Natural killer cell (primary cell): ENCODE results near the gene QTRT2. TPM values are rescaled to one million over a fixed set of nuclear protein-coding genes. Genes with fewer than 3 reads are reported as not detected.

Experiments
- ATAC-seq, 3 donors: fragments of 150-1000 bp in 2 of 3; fragments of 200-7000 bp in 1 of 3; cut with Tn5 transposase; 1 replicate in 1 of 3; 2 replicates in 2 of 3; pipeline ENCODE4 v1.10.0; 2021; ENCODE audit warnings: mild to moderate bottlenecking in 2 of 3, moderate library complexity in 2 of 3
- DNase-seq, 2 donors: peaks; one replicate each; pipeline versions ENCODE4 v3.0.0 to v3.0.0-alpha.2; 2013 to 2021; ENCODE audit warnings: mixed read lengths in 1 of 2
- H3K27ac ChIP-seq: one replicate; pipeline ENCODE4 v1.5.1; 2013; ENCODE audit warnings: mild to moderate bottlenecking, low read length
- H3K27me3 ChIP-seq: one replicate; pipeline ENCODE4 v1.6.1; 2013; ENCODE audit warnings: low read length; ENCODE audit not compliant: control insufficient read depth, insufficient read depth
- H3K36me3 ChIP-seq: one replicate; pipeline ENCODE4 v1.6.1; 2013; ENCODE audit warnings: low read length; ENCODE audit not compliant: control insufficient read depth, insufficient read depth
- H3K4me1 ChIP-seq: one replicate; pipeline ENCODE4 v1.6.1; 2013; ENCODE audit warnings: low read length; ENCODE audit not compliant: control insufficient read depth, insufficient read depth
- H3K4me3 ChIP-seq: one replicate; pipeline ENCODE4 v1.5.1; 2013; ENCODE audit warnings: low read length
- H3K9me3 ChIP-seq: one replicate; pipeline ENCODE4 v1.6.1; 2013; ENCODE audit warnings: low read length; ENCODE audit not compliant: control insufficient read depth, insufficient read depth
- H3K27ac Mint-ChIP-seq, 2 donors: one replicate each; pipeline ENCODE4 v1.8.0; 2022; ENCODE audit warnings: mild to moderate bottlenecking in 2 of 2, mixed read lengths in 2 of 2, moderate library complexity in 1 of 2
- H3K27me3 Mint-ChIP-seq, 2 donors: one replicate each; pipeline ENCODE4 v1.8.0; 2022; ENCODE audit warnings: low read depth in 2 of 2, mixed read lengths in 2 of 2
- H3K36me3 Mint-ChIP-seq: one replicate; pipeline ENCODE4 v1.8.0; 2022; ENCODE audit warnings: mixed read lengths
- H3K4me1 Mint-ChIP-seq, 2 donors: one replicate each; pipeline ENCODE4 v1.8.0; 2022; ENCODE audit warnings: mixed read lengths in 2 of 2
- H3K4me3 Mint-ChIP-seq: one replicate; pipeline ENCODE4 v1.8.0; 2022; ENCODE audit warnings: mild to moderate bottlenecking, moderate library complexity, mixed read lengths
- H3K9me3 Mint-ChIP-seq, 2 donors: one replicate each; pipeline ENCODE4 v1.8.0; 2022; ENCODE audit warnings: mixed read lengths in 2 of 2
- WGBS: methylation state at CpG from one replicate; pipeline ENCODE4 v1.1.7; 2013; ENCODE audit warnings: missing lambda C conversion rate; ENCODE audit not compliant: insufficient coverage; 5-methylcytosine and 5-hydroxymethylcytosine counted together
- intact Hi-C: fragments of 100-400 bp; cut with micrococcal nuclease; formaldehyde crosslinking; loops from one replicate; pipeline ENCODE4 v1.14.2; 2022
- total RNA-seq, 4 donors: library from RNA; stranded (reverse); fragments of 120-200 nt in 1 of 4; gene quantifications; one replicate each; pipeline versions ENCODE4 v1.2.3 to v1.2.4, GENCODE V29; 2013 to 2022
- TF ChIP-seq, protein P1 (sequence below): fragments of 200-600 bp; IDR thresholded peaks from one replicate; pipeline ENCODE4 v1.8.0; 2022; ENCODE audit warnings: antibody characterized with exemption

Gene QTRT2
- total RNA-seq, 3 donors from 2014 or later (not counting 1 experiment from before 2014, with no cell fraction given) = 30.1 to 33.4 (median 30.5) TPM

DNA sequence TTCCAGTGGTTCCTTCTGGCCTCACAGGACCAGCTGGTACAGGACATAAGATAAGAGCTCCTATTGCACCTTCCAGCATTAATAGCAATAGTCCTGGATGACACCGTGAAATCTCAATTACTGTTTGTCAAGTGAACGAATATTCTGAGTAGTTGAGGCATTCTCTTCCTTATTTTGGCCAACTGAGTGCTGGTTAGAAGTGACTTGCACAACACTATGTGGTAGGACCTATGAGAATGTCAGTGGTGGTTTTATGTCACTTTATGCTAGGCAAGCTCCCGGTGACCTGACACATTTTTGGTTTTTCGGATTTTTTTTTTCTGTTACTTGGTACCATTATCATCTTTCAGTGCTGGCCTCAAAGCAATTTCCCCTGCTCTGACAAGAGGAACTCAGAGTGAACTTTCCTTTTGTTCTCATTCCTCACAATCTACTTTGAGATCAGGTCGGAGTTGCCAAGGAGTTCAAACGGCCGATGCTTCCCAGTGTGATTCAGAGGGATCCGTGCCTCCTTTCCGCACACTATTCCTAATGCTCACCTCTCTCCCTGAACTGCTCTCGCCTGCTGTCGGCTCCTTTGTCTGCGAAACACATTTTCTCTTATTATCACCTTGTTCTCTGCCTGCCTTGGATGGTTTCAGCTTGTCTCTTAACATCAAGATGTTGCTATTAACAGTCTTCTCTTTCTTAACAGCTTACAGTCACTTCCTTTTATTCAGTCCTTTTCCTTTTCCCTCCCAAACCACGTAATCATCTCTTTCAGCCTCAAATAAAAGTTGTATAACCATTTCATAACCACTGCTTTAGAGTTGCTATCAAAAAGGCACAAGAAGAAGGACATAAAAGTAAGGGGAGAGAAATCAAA, 35.8 kb downstream of the QTRT2 start:
- H3K36me3 Mint-ChIP-seq = no peaks in the 10 kb centered on the region
- no peak overlapping the region for H3K4me3 Mint-ChIP-seq
- no peaks in the 10 kb centered on the region for H3K27me3 ChIP-seq
- DNase-seq (no peak), ATAC-seq (peak in 1 of 3 donors; percentile 27)
- H3K4me1 ChIP-seq = no peaks in the 10 kb centered on the region
- H3K4me1 Mint-ChIP-seq = peaks cover 0 to 5% of the 10 kb centered on the region in 2 donors
- H3K27ac ChIP-seq = no peak overlapping the region
- H3K9me3 ChIP-seq = no peaks in the 10 kb centered on the region
- peaks cover 7 to 21% of the 10 kb centered on the region in 2 donors for H3K27me3 Mint-ChIP-seq
- no peak overlapping the region for H3K4me3 ChIP-seq
- TF ChIP-seq, protein P1, sequence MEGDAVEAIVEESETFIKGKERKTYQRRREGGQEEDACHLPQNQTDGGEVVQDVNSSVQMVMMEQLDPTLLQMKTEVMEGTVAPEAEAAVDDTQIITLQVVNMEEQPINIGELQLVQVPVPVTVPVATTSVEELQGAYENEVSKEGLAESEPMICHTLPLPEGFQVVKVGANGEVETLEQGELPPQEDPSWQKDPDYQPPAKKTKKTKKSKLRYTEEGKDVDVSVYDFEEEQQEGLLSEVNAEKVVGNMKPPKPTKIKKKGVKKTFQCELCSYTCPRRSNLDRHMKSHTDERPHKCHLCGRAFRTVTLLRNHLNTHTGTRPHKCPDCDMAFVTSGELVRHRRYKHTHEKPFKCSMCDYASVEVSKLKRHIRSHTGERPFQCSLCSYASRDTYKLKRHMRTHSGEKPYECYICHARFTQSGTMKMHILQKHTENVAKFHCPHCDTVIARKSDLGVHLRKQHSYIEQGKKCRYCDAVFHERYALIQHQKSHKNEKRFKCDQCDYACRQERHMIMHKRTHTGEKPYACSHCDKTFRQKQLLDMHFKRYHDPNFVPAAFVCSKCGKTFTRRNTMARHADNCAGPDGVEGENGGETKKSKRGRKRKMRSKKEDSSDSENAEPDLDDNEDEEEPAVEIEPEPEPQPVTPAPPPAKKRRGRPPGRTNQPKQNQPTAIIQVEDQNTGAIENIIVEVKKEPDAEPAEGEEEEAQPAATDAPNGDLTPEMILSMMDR = no peak
- WGBS = 48% methylated on average over 13 of the region's 13 CpGs
- H3K27ac Mint-ChIP-seq = no peak overlapping the region
- peaks cover 6% of the 10 kb centered on the region for H3K36me3 ChIP-seq
- intact Hi-C loops = no loop called here
- H3K9me3 Mint-ChIP-seq = no peaks in the 10 kb centered on the region

- Mint-ChIP-seq H3K27me3 (peaks cover 7 to 21% of the 10 kb centered on the region in 2 donors), H3K27ac (no peak overlapping the region), H3K9me3 (no peaks in the 10 kb centered on the region), H3K4me1 (peaks cover 0 to 5% of the 10 kb centered on the region in 2 donors), H3K4me3 (no peak overlapping the region), H3K36me3 (no peaks in the 10 kb centered on the region)
- intact Hi-C loops = no loop called here
- Histone ChIP-seq H3K36me3 (peaks cover 1% of the 10 kb centered on the region), H3K4me1 (no peaks in the 10 kb centered on the region), H3K9me3 (no peaks in the 10 kb centered on the region), H3K27ac (no peak overlapping the region), H3K27me3 (no peaks in the 10 kb centered on the region), H3K4me3 (no peak overlapping the region)
- no peak for DNase-seq
- no peak for ATAC-seq
- TF ChIP-seq, protein P1 = no peak
- 84% methylated on average over 3 of the region's 3 CpGs for WGBS
These were observed 36.5 kb downstream of the QTRT2 start for GRCh38 chr3:114093016-114093380.

DNA sequence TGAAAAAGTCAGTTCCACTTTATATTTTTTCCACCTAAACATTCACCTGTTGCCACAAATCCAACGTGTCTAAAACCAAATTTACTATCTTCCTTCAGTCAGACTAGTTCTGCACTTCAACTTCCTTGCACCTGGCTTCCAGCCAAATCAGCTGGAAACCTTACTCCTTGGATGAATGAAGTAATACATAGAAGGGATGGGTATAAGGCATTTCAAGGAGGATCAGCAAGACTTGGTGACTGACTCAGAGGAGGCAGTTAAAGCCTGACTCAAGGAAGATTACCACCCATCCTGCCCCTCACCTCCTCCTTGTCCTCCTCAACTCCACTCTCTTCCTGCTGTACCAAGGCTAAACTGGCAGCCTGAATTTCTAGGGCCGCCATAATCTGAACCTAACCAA, 37.1 kb downstream of the QTRT2 start:
- intact Hi-C loops = no loop called here
- Histone ChIP-seq H3K4me1 (no peaks in the 10 kb centered on the region), H3K27me3 (no peaks in the 10 kb centered on the region), H3K4me3 (no peak overlapping the region), H3K36me3 (peaks cover 1% of the 10 kb centered on the region), H3K27ac (no peak overlapping the region), H3K9me3 (no peaks in the 10 kb centered on the region)
- WGBS = 42% methylated on average over 2 of the region's 2 CpGs
- Mint-ChIP-seq H3K27ac (no peak overlapping the region), H3K27me3 (peaks cover 7 to 21% of the 10 kb centered on the region in 2 donors), H3K9me3 (no peaks in the 10 kb centered on the region), H3K4me3 (no peak overlapping the region), H3K36me3 (no peaks in the 10 kb centered on the region), H3K4me1 (peaks cover 0 to 5% of the 10 kb centered on the region in 2 donors)
- DNase-seq = no peak
- no peak for ATAC-seq
- TF ChIP-seq, protein P1 = no peak
